Transverse colon (tissue), 3 donors: ENCODE measurements around the gene MRPL14.

Source experiments
- POLR2A ChIP-seq: fragments of 450-650 bp; IDR thresholded peaks from one replicate; pipeline ENCODE4 v1.6.1; 2016; ENCODE audit warnings: antibody characterized with exemption, mild to moderate bottlenecking, moderate library complexity
- TF ChIP-seq, protein P1 (sequence below), 5 experiments: fragments of 200-600 bp in 3 of 5; fragments of 450-650 bp in 2 of 5; sonication (generic) in 3 of 5; IDR thresholded peaks; 1 replicate in 2 of 5; 2 replicates in 3 of 5; pipeline ENCODE4 v1.5.1; 2016 to 2017; ENCODE audit warnings: antibody characterized with exemption in 5 of 5, inconsistent platforms in 3 of 5, mild to moderate bottlenecking in 2 of 5, moderate library complexity in 1 of 5

DNA sequence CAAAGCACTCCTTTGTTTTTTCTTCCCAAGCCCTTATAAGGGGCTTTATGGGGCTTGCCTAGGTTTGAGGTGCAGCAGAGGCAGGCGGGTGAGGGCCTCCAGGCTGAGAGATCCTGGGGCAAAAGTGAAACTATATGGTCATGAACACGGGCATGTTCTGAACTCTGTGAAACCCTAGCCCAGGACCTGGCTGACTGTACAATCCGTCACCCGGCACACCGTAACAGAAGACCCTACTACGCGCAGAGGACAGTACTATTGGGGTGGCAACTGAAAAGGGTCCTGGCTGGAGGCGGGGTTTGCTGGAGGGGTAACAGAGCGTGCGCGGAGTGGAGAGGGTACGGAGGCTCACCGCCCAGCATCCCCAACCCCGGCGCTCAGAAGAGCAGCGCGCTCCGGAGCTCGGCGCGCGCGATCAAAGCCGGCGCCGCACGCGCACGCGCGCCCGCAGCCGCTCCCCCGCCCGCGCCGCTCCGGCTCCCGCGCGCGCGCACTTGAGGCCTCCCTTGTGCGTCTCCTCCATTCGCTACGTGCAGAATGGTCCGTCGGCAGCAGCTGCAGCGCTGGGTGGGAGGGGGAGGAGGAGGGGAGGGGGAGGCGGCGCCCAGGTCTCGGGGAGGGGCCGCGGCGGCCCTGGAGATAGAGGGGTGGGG is 54.2 kb downstream of the MRPL14 start:
- no peak for TF ChIP-seq POLR2A
- TF ChIP-seq, protein P1, sequence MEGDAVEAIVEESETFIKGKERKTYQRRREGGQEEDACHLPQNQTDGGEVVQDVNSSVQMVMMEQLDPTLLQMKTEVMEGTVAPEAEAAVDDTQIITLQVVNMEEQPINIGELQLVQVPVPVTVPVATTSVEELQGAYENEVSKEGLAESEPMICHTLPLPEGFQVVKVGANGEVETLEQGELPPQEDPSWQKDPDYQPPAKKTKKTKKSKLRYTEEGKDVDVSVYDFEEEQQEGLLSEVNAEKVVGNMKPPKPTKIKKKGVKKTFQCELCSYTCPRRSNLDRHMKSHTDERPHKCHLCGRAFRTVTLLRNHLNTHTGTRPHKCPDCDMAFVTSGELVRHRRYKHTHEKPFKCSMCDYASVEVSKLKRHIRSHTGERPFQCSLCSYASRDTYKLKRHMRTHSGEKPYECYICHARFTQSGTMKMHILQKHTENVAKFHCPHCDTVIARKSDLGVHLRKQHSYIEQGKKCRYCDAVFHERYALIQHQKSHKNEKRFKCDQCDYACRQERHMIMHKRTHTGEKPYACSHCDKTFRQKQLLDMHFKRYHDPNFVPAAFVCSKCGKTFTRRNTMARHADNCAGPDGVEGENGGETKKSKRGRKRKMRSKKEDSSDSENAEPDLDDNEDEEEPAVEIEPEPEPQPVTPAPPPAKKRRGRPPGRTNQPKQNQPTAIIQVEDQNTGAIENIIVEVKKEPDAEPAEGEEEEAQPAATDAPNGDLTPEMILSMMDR (IDR thresholded peaks at IDR 0.05), result no peak
